SHP77 (cell line): ENCODE data around the gene ARHGEF11.

ENCODE experiments used
- DNase-seq, 2 experiments: peaks; one replicate each; lab custom pipeline; 2025; lab: John Stamatoyannopoulos, UW

The ARHGEF11 gene

DNA sequence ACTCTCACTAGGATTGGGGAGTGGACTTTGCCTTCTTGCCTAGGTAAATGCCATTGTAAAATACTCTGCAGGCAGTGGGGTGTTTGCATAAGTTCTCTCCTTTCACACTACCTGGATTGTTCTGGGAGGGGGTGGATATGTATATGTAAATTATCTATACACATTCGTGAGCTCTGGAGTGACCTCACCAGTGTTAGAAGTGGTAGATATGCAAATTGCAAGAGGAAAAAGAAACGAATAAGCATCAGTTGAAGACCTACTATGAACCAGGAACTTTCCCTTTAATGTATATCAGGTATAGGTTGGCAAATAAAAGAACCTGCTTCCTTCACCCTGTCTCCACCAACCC lies 1.5 kb upstream of the ARHGEF11 start:
- no peak for DNase-seq

- DNase-seq = no peak
These were observed 1.2 kb downstream of the ARHGEF11 start for GRCh38 chr1:157044326-157044725.

- DNase-seq = no peak
These were observed 1.9 kb downstream of the ARHGEF11 start for GRCh38 chr1:157043685-157044084.

DNA sequence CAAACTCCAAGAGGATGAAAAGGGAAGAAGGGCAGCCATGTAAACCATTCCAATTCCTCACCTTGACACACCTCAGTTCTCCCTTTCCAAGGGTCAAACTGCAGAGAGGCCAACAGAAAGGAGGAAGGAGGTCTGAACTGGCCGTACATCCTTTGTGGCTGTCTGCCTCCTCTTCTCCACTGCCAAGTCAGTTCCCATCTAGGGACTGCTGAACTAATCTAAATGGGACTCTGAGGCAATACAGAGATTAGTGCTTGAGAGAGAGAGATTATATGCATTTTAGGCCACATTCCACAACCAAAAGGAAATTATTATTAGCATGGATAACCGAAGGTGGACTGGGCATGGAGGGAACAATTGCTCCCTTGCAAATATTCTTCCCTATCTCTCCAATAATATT lies 2.7 kb downstream of the ARHGEF11 start:
- DNase-seq = no peak

- DNase-seq = no peak
These were observed 4.7 kb downstream of the ARHGEF11 start for GRCh38 chr1:157040802-157041201.

DNA sequence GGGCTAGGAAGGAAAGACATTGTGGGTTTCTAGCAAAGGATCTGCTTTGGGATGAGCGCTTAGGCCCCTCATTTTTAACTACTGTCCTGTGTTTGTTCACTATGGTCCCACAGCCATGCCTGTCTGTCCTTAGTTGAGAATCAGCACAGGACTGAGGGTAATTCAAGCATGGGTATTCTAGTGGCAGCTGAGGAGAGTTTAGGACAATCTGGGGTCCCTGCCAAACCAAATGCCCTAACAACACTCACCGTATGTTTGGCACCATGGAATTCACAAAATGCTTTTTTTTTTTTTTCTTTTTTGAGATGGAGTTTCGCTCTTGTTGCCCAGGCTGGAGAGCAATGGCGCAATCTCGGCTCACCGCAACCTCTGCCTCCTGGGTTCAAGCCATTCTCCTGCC lies 10.4 kb downstream of the ARHGEF11 start:
- no peak for DNase-seq

DNA sequence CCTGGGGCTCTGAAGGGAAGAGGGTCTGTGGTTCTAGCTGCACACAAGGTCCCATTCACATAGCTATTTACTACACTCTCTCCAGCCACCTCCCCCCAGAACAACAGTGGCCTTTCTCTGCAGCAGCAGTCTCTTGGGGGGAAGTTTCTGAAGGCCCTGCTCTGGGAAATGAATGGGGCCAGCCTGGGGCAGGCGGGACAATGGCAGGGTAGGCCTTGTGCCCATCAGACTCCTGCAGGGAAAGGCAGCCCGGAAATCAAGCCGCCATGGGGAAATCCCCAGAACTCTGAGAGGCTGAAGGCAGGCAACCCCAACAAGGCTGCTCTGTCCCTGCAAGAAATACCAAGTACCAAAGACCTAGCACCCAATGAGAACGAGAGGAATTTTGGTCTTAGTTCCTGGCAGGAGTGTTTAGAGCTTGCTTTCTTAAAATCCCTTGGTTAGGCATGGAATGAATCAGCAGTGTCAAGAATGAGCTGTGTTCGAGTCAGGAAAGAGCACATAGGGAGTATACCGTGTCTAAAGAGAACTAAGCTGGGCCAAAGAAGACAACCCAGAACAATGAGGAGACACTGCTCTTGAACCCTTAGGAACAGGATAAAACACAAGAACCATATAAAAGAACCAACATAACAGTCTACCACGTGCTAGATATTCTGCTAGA lies 11.3 kb downstream of the ARHGEF11 start:
- no peak for DNase-seq

DNA sequence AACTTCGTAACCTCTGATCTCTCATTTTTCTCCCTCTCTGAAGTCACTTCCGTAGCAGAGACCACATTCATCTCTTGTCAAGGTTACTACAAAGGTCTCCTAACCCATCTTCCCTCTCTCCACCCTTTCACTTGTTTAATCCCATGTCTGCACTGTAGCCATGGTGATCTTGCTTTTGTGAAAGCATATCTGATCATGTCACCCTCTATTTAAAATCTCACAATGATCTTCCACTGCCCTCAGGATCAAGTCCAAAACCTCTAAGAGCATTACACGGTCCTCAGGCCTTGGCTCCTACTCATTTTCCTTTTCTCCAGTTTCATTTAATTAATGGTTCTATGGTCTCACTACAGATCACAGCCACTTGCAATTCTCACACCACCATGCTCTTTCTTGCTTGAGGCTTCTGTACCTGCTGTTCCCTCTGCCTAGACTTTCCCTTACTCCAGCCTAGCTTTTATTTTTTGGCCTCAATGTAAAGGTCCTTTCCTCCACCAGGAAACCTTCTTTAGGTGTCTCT lies 12.1 kb downstream of the ARHGEF11 start:
- no peak for DNase-seq

- no peak for DNase-seq
These were observed 13.2 kb downstream of the ARHGEF11 start for GRCh38 chr1:157032303-157032702.

DNA sequence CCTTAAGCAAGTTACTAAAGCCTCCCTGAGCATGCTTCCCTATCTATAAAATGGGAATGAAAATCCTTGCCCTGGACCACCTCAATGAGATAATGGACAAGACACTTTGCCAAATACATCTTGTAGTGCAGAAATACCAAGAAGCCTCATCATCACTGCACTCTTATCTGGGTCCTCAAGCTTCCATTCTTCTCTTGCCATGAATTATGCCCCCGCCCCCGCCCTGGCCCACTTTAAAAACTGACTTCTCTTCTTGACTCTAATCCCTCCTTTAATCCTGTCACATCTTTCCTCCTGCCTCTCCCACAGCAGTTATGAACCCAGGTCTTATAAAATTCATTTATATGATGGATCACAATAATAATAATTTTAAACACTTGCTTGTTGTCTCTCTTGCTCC lies 14.8 kb downstream of the ARHGEF11 start:
- no peak for DNase-seq

GRCh38 chr1:157028674-157029073 lies 16.9 kb downstream of the ARHGEF11 start:
- no peak for DNase-seq

DNA sequence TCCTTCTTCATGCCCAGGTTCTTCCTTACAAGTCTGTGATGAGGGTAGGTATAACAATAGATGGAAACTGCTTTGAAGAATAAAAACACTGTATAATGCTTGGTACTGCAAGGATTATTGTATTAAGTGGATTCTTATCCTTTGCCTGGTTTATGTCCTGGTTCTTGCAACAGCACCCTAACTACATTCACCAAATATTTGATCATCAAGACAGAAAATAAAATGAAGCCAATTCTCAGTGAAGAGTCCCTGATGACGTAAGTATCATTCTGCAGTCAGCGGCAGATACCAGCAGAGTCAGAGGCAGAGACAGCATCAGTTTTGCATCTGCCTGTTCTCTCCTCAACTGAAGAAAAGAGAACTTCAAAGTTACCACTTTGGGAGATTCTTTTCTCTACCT lies 19.7 kb downstream of the ARHGEF11 start:
- no peak for DNase-seq

DNA sequence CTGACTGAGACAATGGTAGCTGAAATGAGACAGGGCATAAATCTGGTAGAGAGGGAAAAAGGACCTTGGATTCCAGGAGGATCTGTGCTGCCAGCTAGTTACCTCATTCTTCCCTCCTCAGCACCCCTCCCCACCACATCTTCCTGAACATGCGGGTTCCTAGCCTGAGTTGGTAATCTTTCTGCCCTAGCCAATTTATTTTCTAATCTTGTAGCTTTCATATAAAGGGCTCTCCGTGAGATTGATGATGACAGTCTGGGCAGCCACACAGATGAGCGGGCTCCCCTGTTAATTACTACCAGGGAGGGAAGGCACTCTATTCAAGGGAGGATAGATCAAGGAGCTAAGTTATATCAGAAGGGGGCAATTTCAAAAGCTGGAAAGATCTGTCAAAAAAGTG lies 20.2 kb downstream of the ARHGEF11 start:
- no peak for DNase-seq

DNA sequence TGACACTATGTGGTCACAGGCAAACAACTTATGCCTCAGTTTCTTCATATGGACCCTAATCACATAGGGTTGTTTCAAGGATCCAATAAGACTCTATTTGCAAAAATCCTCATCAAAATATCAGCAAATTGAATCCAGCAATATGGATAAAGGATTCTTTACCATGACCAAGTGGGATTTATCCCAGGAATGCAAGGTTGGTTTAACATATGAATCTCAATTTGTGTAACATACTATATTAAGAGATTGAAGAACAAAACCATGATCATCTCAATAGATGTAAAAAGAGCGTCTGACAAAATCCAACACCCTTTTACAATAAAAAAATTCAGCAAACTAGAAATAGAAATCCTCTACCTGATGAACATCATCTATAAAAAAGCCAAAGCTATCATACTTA lies 23.9 kb downstream of the ARHGEF11 start:
- no peak for DNase-seq

DNA sequence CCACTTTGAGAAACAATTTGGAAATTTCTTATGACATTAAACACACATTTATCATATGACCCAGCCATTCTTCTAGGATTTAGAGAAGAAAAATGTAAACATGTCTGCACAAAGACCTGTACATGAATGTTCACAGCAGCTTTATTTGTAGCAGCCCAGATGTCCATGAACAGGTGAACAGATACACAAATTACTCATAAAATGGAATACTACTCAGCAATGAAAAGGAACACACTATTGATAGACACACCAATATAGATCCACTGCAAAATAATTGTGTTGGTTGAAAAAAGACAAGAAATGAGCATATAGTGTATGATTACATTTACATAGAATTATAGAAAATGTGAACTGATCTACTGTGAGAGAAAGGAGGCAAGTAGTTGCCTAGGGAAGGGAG lies 26.1 kb downstream of the ARHGEF11 start:
- DNase-seq = no peak

- DNase-seq = no peak
These were observed 33.7 kb downstream of the ARHGEF11 start for GRCh38 chr1:157011845-157012244.

DNA sequence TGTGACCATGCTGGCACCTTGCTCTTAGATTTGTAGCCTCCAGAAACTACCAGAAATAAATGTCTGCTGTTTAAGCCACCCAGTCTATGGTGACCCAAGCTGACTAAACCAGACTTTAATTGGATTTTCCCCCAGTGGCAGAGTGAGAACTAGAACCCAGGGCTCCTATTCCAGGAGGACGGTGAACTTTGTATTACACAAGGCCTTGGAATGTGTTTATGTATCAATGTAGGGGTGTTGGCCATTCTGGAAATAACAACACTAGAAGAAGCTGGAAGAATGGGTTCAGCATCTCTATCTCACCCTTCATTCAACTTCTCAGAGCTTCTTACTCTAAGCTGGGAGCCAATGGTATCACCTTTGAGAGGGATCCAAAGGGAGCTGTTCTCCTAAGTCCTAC lies 37.0 kb downstream of the ARHGEF11 start:
- no peak for DNase-seq

GRCh38 chr1:157007306-157007705 lies 38.2 kb downstream of the ARHGEF11 start:
- DNase-seq = no peak

- no peak for DNase-seq
These were observed 38.9 kb downstream of the ARHGEF11 start for GRCh38 chr1:157006676-157007075.

GRCh38 chr1:157005965-157006364 lies 39.6 kb downstream of the ARHGEF11 start:
- DNase-seq = no peak

DNA sequence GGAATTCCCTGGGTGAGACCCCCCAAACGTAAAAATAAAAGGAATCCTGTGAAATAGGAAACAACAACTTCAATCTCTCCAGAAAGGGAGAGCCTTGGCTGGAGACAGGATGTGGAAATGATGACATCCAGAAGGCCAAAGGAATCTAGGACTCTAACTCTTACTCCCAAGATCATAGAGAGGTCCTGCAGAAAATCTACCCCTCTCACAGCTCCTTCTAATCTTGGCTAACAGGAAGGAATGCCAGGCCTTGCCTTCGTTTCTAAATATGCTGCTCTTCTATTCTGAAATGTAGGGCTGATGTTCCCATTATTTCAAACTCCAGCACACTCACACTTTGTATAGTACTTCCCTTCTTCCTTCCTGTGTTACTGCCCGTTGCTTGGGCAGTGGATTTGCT lies 40.7 kb downstream of the ARHGEF11 start:
- no peak for DNase-seq

GRCh38 chr1:157004327-157004726 lies 41.2 kb downstream of the ARHGEF11 start:
- no peak for DNase-seq

DNA sequence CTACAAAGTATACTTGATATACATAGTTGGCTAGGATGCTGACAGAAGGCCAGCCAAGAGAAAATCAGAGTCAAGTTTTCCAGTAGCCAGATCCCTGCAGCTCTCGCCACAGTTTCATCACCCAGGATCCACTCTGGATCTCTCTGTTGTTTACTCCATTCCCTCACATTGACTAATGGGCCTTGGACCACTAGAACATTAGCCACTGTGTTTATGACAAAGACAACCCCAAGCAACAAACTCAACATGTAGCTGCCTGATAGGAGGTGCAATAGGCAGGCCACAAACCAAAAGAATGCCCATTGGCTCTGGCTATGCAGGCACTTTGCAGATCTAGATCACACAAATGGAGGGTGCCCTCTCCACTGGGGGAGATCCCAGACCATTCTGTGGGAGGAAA lies 44.2 kb downstream of the ARHGEF11 start:
- no peak for DNase-seq

DNA sequence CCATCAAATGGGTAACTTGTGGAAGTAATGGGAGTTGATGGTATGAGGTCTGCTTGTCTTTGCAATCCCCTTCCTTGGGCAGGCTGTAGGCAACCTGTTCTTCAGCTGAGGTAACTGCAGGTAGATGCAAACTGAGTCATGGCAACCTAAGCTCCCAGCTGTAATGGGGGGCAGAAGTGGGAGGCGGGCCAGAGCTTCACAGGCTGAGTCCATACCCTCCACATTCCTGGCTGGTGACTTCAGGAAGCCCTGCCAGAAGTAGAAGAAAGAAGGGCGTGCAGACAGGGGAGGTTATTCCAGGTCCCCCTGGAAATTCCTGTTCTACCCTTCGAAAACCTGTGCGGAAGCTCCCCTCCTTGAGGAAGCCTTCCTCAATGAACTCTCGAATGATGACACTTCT lies 44.9 kb downstream of the ARHGEF11 start:
- DNase-seq = no peak
